DLD1 (cell line): ENCODE data around the gene SELENOF.

Source experiments
- in situ Hi-C: cut with HindIII; loops from 2 replicates; pipeline ENCODE4 v1.10.0; 2017; ENCODE audit warnings: low sequenced_read_pairs

The SELENOF gene

GRCh38 chr1:86860424-86860823 is 53.5 kb downstream of the SELENOF start:
- in situ Hi-C loops, result no loop called here

- in situ Hi-C loops, result no loop called here
These were observed 53.9 kb downstream of the SELENOF start for GRCh38 chr1:86860020-86860419.

- in situ Hi-C loops, result no loop called here
These were observed 55.2 kb downstream of the SELENOF start for GRCh38 chr1:86858524-86859261.

- in situ Hi-C loops, result no loop called here
These were observed 57.7 kb downstream of the SELENOF start for GRCh38 chr1:86856196-86856595.

- in situ Hi-C loops, result no loop called here
These were observed 59.6 kb downstream of the SELENOF start for GRCh38 chr1:86854352-86854751.

GRCh38 chr1:86852782-86853408 is 61.0 kb downstream of the SELENOF start:
- in situ Hi-C loops, result no loop called here

- in situ Hi-C loops, result no loop called here
These were observed 61.6 kb downstream of the SELENOF start for GRCh38 chr1:86852289-86852688.

- in situ Hi-C loops, result no loop called here
These were observed 64.2 kb downstream of the SELENOF start for GRCh38 chr1:86849756-86850155.

- in situ Hi-C loops, result no loop called here
These were observed 65.3 kb downstream of the SELENOF start for GRCh38 chr1:86848654-86849053.

GRCh38 chr1:86846164-86846647 is 67.7 kb downstream of the SELENOF start:
- in situ Hi-C loops, result no loop called here

GRCh38 chr1:86845514-86845913 is 68.4 kb downstream of the SELENOF start:
- in situ Hi-C loops, result no loop called here

GRCh38 chr1:86841116-86841515 is 72.8 kb downstream of the SELENOF start:
- in situ Hi-C loops, result no loop called here

- in situ Hi-C loops, result no loop called here
These were observed 80.3 kb downstream of the SELENOF start for GRCh38 chr1:86833461-86834215.

GRCh38 chr1:86832433-86832832 is 81.5 kb downstream of the SELENOF start:
- in situ Hi-C loops, result no loop called here

- in situ Hi-C loops, result no loop called here
These were observed 84.6 kb downstream of the SELENOF start for GRCh38 chr1:86829321-86829720.

- in situ Hi-C loops, result no loop called here
These were observed 85.9 kb downstream of the SELENOF start for GRCh38 chr1:86828024-86828423.

GRCh38 chr1:86826856-86827255 is 87.1 kb downstream of the SELENOF start:
- in situ Hi-C loops, result no loop called here

GRCh38 chr1:86825319-86825718 is 88.6 kb downstream of the SELENOF start:
- in situ Hi-C loops, result no loop called here

GRCh38 chr1:86823821-86824500 is 90.0 kb downstream of the SELENOF start:
- in situ Hi-C loops, result no loop called here

- in situ Hi-C loops, result no loop called here
These were observed 90.5 kb downstream of the SELENOF start for GRCh38 chr1:86823386-86823785.

GRCh38 chr1:86822459-86822858 is 91.5 kb downstream of the SELENOF start:
- in situ Hi-C loops, result no loop called here
